ENCODE results near the gene DIAPH1.
A peak's percentile ranks its signal among the peaks of the same experiment; 100 is the strongest.

Gene DIAPH1

DNA sequence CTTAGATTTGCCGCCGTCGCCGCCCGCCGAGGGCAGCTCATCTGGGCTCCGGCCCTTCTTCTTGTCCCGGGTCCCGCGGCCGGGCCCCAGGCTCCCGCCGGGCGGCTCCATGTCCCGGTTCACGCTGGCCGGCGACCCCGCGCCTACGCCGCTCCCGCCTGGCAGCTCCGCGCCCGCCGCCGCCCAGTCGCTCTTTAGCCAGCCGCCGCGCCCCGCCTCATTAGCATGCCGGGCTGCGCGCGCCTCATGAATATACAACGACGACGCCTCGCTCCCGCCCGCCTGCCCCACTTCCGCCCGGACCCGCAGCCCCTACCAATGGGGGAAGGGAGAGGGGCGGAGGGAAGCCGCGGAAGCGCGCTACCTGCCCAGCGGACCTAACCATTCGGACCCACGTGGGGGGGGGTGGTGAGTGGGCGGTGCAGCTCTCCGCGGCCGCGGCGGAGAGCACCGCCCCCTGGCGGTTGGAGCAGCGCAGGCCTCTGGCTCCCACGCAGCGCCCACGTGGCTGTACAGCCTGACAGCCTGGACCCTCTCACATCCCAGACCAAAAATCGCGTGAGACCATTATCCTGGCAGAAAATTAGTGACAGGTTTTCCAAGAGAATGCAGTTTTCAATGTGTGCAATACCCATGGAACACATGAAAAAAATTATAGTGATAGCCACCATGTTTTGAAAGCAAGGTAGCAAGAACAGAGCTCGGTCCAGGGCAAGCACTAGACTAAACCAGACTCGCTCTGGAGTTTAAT, at the start of gene DIAPH1:
Gene DIAPH1, minus strand, starts transcription at position 197 of the 751 bp plus-strand sequence. Its CDS starts 86 bp downstream, at position 111.
- peak; percentile 99 to 100 for DNase-seq

GRCh38 chr5:141665995-141666940, 47.5 kb upstream of the DIAPH1 start:
- no peak for DNase-seq

DNA sequence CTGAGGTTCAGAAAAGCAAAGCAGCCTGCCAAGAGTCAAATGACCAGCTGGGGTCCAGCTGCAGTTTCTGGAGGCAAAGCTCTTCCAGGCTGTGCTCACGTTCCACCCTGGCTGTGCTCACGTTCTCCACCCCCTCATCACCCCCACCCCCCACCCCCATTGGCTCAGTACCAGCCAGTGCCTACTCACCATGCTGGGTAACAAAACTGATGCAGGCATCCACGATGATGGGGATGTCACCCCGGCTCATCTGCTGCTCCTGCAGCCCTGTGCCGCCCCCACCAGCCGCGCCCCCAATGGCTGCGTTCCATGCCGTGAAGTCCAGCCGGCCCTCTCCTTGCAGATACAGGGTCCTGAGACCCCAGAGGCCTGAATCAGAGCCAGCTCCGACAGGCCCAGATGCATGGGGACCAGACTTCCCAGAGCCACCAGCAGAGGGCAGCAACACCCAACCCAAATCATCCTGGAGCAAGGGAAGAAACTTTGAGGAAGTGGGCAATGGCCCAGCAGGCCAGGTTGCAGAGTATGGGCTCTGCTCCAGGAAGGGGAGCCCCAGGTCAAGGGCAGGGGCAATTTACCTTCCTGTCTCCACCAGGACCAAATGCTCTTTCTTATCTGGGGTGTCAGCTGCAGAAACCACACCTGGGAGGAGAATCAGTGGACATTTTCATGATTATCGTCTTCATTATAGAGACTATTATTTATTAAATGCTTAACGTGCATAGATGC, 46.1 kb upstream of the DIAPH1 start:
- DNase-seq, result peak; percentile 56 to 74

GRCh38 chr5:141663506-141663905, 44.7 kb upstream of the DIAPH1 start:
- no peak for DNase-seq

DNA sequence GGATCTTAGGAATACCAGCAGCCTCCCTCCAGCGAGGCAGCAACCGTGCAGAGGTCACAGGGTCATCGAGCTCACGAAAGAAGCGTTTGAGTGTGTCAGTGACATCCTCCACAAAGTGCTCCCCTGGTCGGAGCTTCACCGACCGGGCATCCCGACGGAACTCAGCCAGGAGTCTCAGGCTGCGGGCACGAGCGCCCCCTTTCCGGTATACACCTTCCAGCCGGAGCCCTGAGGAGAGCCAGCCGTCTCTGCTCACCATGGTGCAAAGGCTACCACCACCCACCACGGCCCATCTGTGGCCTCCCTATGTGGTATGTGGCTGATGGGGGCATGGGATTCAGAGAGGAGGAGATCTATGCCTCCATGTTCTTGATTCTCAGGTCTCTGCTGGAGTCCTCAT, 43.2 kb upstream of the DIAPH1 start:
- no peak for DNase-seq

DNA sequence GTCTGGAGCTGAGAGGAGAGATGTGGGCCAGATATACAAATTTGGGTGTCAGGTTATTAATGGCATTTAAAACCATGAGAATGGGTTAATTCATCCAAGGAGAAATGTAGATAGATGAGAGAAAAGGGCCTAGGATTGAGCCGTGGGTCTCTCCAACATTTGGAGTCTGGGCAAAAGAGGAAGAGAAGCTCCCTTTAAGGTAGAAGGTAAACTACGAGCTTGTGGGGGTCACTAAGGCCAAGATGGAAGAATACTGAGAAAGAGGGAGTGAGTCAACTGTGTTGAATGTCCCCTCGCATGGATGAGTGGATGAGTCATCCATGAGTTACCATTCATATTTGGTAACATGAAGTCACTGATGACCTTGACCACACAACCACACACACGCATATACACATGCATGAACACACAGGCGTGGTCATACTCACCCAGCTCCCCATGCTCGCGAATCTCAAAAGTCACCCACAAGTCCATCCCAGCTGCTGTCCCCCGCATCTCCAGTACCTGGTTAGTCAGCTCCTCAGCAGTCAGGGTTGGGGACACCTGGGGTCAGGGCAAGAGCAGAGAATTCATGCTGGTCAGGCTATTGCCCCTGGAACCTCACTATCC, 39.2 kb upstream of the DIAPH1 start:
- DNase-seq, result no peak

- no peak for DNase-seq
Observed at GRCh38 chr5:141657404-141657803, 38.6 kb upstream of the DIAPH1 start.

DNA sequence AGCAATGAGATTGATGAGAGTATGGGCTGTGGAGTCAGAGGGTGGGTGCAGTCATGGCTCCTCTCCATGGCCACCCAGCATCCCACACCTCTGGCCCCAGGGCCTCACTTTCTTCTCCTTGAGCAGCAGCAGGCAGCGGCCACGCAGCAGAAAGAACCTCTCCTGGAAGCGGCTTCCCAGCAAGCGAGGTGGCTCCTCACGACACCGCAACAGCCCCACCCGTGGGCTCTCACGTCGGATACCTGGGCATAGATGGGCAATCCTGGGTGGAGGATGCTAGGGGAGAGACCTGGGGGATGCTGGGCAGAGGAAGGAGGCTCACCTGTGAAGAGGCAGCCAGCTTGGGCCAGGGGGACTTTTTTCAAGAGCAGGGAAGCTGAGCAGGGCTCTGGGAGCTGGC, 37.6 kb upstream of the DIAPH1 start:
- DNase-seq, result no peak

- DNase-seq, result no peak
Observed at GRCh38 chr5:141655020-141655419, 36.2 kb upstream of the DIAPH1 start.

DNA sequence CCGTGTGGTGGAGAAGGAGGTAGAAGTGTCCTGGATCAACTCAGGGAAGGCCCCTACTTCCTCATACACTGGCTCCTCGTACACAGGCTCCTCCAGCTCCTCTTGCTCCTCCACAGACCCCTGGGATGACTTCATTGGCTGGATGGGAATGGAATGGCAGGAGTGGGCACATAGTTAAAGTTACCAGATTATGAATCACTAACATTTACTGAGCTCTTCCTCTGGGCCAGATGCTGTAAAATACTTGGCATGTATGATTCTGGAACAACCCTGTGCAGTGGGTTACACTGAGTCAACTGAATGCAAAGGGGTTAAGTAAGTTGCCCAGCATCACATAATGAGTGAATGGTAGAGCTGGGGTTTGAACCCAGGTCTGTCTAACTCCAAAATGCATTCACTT, 35.5 kb upstream of the DIAPH1 start:
- DNase-seq, result no peak

DNA sequence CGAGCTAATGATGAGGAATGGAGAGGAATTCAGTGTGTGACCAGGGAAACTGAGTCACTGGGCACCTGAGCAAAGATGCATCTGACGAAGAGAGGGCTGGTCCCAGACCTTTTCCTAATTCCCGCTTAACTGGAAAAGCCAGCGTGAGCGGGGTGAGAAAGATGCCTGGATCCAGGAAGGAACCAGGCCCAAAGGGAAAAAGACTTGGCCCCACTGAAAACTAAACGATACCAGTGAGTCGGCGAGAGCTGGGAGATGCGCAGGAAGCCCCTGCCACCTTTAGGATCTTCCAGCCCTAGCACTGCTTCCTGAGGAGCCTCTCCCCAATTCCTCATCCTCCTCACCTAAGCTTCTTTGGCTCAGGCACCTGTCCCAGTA, 32.9 kb upstream of the DIAPH1 start:
- no peak for DNase-seq

DNA sequence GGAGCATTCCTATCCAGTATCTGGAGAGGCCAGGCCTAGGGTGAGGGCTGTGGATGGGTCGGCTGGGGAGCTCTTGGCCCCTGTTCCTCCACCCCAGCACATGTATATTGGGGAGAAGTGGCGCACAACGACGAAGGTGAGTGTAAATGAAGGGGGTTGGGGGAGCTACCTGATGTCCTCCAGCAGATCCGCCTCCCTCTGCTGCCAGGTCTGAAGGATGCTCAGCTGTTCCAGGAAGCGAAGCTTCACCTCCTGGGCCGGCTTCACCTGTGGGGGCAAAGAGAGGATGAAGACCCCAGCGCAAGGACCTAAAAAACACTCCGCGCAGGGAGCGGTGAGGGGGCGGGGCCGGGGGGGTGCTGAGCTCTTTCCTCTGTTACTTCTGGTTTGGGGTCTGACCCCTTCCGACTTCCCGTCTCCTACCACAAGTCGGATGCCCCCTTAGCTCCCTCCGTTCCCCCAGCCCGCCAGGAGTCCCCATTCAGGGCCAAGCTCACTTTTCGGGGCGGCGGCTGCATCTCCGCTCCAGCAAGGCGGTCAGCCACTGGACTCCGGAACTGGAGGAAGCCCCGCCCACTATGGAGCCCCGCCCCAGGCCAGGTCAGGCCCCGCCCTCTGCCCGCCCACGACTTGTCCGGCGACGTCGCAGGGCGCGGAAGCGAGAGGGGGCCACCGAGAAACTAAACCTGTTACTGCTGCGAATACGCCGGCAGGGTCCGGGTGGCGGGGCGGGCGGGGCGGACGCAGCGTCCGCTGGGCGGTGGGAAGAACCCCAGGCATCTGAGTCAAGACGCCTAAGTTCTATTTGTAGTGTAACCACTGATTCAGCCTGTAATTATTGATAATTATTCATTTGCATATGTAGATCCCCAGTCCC, 32.3 kb upstream of the DIAPH1 start, which contains the start of gene FCHSD1:
Gene FCHSD1, minus strand, starts transcription at position 568 of the 877 bp plus-strand sequence. Its CDS starts 50 bp downstream, at position 518.
- DNase-seq, result peak; percentile 73 to 79

GRCh38 chr5:141649972-141650371, 31.2 kb upstream of the DIAPH1 start:
- DNase-seq, result no peak

DNA sequence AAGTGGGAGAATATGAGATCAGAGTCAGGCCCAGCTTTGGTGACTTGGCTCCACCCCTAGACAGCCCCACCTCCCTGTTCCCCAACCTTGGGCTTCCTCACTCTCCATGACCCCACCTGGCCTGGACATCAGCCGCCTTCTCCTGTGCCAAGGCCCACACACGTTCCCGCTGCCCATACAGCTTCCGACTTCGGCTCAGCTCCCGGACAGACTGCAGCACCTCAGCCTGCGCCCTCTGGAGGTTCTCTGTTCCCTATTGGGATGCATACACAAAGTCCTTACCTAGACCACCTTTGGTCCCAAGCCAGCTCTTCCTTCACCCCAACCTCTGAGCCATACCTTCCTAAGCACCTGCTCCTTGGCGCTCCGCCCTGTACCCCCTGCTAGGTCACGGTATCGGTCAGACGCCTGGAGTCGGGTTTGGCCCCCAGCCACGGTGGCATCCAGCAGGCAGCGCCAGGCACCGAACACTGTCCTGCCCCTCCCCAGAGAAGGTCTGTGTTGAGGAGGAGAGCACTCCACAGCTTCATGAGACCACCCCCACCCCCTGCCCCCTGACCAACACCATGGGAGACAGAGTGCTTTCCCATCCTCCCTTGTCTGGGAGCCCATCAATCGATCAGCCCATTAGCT, 30.4 kb upstream of the DIAPH1 start:
- no peak for DNase-seq

DNA sequence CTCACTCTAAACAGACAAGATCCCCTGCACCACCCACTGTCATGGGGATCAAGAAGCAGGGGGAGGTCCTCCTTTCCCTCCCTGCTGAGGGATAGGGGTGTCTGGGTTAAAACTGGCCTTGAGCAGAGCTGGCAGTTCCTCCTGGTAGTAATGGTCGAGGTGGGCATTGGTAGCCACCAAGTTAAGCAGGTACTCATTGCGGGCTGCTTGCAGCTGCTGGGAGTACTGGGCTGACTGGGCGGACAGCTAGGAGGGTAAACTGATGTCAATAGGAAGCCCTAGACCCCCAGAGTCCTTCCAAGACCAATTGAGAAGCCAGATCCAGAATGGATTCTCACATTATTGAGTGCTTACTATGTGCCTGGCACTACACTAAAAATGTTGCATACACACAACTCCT, 29.1 kb upstream of the DIAPH1 start:
- no peak for DNase-seq

DNA sequence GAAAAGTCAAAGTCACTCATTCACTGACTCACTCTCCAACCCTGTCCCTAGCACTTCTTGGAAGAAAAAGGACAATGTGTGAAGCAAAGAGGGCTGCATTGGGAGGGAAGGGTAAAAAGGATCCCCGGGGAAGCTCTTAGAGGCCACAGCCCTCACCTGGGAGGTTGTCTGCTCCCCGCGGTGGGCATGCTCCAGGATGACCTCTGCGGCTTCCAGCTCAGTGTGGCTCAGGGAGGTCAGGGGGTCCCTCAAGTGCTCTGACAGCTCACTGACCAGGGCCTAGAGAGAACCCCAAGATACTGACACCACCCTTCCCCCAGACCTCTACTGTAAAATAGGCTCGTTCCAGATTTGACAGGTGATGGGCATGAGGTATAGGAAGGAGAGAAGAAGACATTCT, 28.4 kb upstream of the DIAPH1 start:
- DNase-seq, result no peak

GRCh38 chr5:141646026-141646425, 27.2 kb upstream of the DIAPH1 start:
- DNase-seq, result no peak

DNA sequence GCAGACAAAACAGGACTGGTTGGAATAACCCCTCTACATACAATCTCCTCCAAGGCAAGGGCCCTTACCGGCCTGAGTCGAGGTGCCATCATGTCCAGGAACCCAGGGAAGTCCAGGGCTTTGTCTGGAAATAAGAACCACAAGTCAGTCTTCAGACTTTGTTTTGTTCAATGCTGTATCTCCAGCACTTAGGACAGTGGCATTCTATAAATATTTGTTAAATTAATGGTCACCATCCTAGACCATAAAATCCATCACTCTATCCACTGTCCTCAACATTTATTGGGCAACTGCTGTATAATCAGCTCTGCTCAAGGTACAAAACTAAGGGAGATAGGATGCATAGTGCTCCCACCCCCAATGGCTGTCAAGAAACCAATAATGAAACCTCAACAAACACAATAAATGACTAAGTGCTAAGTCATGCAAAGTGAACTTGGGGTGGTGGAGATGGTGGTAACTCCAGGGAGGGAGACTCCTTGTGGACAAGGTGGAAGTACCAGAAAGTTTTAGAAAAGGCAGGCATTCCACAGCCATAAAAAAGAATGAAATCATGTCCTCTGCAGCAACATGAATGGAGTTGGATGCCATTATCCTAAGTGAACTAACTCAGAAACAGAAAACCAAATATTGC, 23.0 kb upstream of the DIAPH1 start:
- DNase-seq, result no peak

DNA sequence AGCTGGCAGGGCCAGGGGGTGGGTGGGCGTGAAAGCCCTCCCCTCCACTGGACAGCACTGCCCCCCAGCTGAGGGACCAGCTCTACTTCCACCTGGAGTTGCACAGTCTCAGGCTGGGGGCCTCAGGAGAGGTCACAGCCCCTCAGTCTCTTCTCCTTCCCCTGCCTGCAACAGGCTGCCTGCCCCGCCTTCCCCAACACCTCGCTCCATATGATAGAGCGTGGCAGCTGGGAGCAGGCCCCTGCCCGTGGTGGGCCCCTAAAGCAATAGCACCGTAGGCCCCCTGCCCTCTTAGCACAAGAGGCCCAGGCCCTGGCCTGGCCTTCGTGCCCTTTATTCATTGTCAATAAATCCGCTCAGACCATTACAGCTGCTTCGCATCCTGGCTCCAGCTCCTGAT, 21.9 kb upstream of the DIAPH1 start:
- no peak for DNase-seq

GRCh38 chr5:141640051-141640415, 21.2 kb upstream of the DIAPH1 start:
- no peak for DNase-seq
